NCI-H1930 (cell line): ENCODE data around the gene DPM3.
"Not testable (repeated sequence)": the region's sequence is repeated elsewhere in the genome, so short reads cannot be mapped to it uniquely, and the experiment has no call there.

Experiments
- DNase-seq, 2 experiments: peaks; one replicate each; lab custom pipeline; 2025; lab: John Stamatoyannopoulos, UW

The DPM3 gene

GRCh38 chr1:155139895-155140629, at the start of gene DPM3:
Gene DPM3 (minus strand): TSS chr1:155140531. CDS start chr1:155140240, 291 bp downstream.
- DNase-seq: peak; percentile 61 to 75

GRCh38 chr1:155189926-155190325, 49.6 kb upstream of the DPM3 start:
- not testable (repeated sequence) for DNase-seq

- DNase-seq: no peak
These were observed 47.9 kb upstream of the DPM3 start for GRCh38 chr1:155188268-155188667.

GRCh38 chr1:155187456-155187891, 47.1 kb upstream of the DPM3 start:
- no peak for DNase-seq

- no peak for DNase-seq
These were observed 46.6 kb upstream of the DPM3 start for GRCh38 chr1:155186794-155187455.

- no peak for DNase-seq
These were observed 45.9 kb upstream of the DPM3 start for GRCh38 chr1:155186067-155186793.

- no peak for DNase-seq
These were observed 45.4 kb upstream of the DPM3 start for GRCh38 chr1:155185783-155186066.

GRCh38 chr1:155184835-155185782, 44.8 kb upstream of the DPM3 start:
- no peak for DNase-seq

- no peak for DNase-seq
These were observed 44.0 kb upstream of the DPM3 start for GRCh38 chr1:155184351-155184811.

- DNase-seq: no peak
These were observed 43.5 kb upstream of the DPM3 start for GRCh38 chr1:155183775-155184221.

- no peak for DNase-seq
These were observed 41.8 kb upstream of the DPM3 start for GRCh38 chr1:155182052-155182550.

- no peak for DNase-seq
These were observed 41.2 kb upstream of the DPM3 start for GRCh38 chr1:155181371-155182051.

GRCh38 chr1:155179112-155180031, 39.0 kb upstream of the DPM3 start:
- no peak for DNase-seq

- no peak for DNase-seq
These were observed 38.2 kb upstream of the DPM3 start for GRCh38 chr1:155178441-155179111.

- no peak for DNase-seq
These were observed 37.6 kb upstream of the DPM3 start for GRCh38 chr1:155177918-155178281.

GRCh38 chr1:155177192-155177917, 37.0 kb upstream of the DPM3 start:
- no peak for DNase-seq

GRCh38 chr1:155176544-155177071, 36.3 kb upstream of the DPM3 start:
- peak; percentile 17 to 74 for DNase-seq

GRCh38 chr1:155175927-155176371, 35.6 kb upstream of the DPM3 start:
- no peak for DNase-seq
